ENCODE measurements around the gene HEBP2. TPM values are rescaled to one million over a fixed set of nuclear protein-coding genes. Genes with fewer than 3 reads are reported as not detected.

Gene HEBP2
- total and polyA plus RNA-seq, 2 donors (not counting 3 experiments of a cell fraction or from before 2014, with no cell fraction given) = 22.5 to 75.3 TPM

DNA sequence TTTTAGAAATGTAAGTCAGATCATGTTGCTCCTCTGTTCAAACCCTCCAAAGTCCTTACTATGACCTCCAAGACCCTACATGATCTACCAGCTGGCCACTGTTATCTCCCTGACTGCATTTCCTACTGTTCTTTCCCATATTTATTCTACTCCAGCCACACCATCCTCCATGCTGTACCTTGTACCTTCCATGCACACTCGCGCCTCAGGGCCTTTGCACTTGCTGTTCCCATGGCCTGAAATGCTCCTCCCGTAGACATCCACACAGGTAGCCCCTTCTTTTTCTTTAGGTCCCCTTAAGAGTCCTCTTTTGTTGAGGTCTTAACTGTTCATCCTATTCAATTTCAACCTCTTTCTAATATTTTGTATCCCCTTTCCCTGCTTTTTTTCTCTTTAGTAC lies 47.0 kb downstream of the HEBP2 start:
- H3K9me3 ChIP-seq (replicated peaks; ENCODE audit: control insufficient read depth, insufficient read depth, low read length) = no peaks in the 10 kb centered on the region
- POLR2A ChIA-PET = no interaction called here
- CTCF ChIA-PET = no interaction called here
- no peaks in the 10 kb centered on the region for H3K27me3 ChIP-seq (ENCODE audit: control insufficient read depth in 2 of 2, insufficient read depth in 2 of 2, low read length in 2 of 2)
- TF ChIP-seq, protein P1, sequence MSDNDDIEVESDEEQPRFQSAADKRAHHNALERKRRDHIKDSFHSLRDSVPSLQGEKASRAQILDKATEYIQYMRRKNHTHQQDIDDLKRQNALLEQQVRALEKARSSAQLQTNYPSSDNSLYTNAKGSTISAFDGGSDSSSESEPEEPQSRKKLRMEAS (IDR thresholded peaks at IDR 0.05; ENCODE audit: insufficient read depth, insufficient read length) = no peak
- TF ChIP-seq, protein P2, sequence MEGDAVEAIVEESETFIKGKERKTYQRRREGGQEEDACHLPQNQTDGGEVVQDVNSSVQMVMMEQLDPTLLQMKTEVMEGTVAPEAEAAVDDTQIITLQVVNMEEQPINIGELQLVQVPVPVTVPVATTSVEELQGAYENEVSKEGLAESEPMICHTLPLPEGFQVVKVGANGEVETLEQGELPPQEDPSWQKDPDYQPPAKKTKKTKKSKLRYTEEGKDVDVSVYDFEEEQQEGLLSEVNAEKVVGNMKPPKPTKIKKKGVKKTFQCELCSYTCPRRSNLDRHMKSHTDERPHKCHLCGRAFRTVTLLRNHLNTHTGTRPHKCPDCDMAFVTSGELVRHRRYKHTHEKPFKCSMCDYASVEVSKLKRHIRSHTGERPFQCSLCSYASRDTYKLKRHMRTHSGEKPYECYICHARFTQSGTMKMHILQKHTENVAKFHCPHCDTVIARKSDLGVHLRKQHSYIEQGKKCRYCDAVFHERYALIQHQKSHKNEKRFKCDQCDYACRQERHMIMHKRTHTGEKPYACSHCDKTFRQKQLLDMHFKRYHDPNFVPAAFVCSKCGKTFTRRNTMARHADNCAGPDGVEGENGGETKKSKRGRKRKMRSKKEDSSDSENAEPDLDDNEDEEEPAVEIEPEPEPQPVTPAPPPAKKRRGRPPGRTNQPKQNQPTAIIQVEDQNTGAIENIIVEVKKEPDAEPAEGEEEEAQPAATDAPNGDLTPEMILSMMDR (IDR thresholded peaks at IDR 0.05; ENCODE audit: extremely low read depth in 1 of 2, insufficient read depth in 1 of 2, low read depth in 1 of 2, low read length in 2 of 2) = no peak
- TF ChIP-seq JUN (IDR thresholded peaks at IDR 0.05; ENCODE audit: borderline replicate concordance, insufficient read depth, insufficient read length, low read depth) = no peak
- no peak overlapping the region for H3K27ac ChIP-seq (ENCODE audit: insufficient read depth, low read depth, low read length)
- no peak overlapping the region for H3K9ac ChIP-seq (replicated peaks; ENCODE audit: extremely low read depth, insufficient read depth, low read length)
- FAIRE-seq (no peak), DNase-seq (ENCODE audit: low read depth, low spot score) (no peak)
- BruUV-seq (replicated peaks) = no TSS peak
- H3K79me2 ChIP-seq (ENCODE audit: control insufficient read depth, insufficient read depth, low read length) = peaks cover 23% of the 10 kb centered on the region
- no peaks in the 10 kb centered on the region for H4K20me1 ChIP-seq (replicated peaks; ENCODE audit: control insufficient read depth, extremely low read depth, insufficient read depth, low read length)
- dilution Hi-C loops (cut with MboI; ENCODE audit: extremely low pct_ligation_motif_present, low sequenced_read_pairs) (no loop called here), intact Hi-C loops (cut with micrococcal nuclease) (no loop called here)
- H3K4me3 ChIP-seq (replicated peaks in 1 of 3; ENCODE audit: insufficient read depth in 1 of 3, low read depth in 1 of 3, low read length in 3 of 3) = no peak overlapping the region
- no peaks in the 10 kb centered on the region for H3K9me1 ChIP-seq (replicated peaks; ENCODE audit: control insufficient read depth, extremely low read depth, insufficient read depth, low read length)
- peaks cover 15% of the 10 kb centered on the region for H3K4me1 ChIP-seq (ENCODE audit: control insufficient read depth, extremely low read depth, insufficient read depth, low read length)
- H2AFZ ChIP-seq (ENCODE audit: low read depth, low read length) = no peak overlapping the region
- H3K4me2 ChIP-seq (ENCODE audit: insufficient read depth, low read length) = no peak overlapping the region
- peaks cover 4% of the 10 kb centered on the region in 2 experiments for H3K36me3 ChIP-seq (ENCODE audit: control insufficient read depth in 2 of 2, extremely low read depth in 1 of 2, insufficient read depth in 2 of 2, low read length in 2 of 2)

DNA sequence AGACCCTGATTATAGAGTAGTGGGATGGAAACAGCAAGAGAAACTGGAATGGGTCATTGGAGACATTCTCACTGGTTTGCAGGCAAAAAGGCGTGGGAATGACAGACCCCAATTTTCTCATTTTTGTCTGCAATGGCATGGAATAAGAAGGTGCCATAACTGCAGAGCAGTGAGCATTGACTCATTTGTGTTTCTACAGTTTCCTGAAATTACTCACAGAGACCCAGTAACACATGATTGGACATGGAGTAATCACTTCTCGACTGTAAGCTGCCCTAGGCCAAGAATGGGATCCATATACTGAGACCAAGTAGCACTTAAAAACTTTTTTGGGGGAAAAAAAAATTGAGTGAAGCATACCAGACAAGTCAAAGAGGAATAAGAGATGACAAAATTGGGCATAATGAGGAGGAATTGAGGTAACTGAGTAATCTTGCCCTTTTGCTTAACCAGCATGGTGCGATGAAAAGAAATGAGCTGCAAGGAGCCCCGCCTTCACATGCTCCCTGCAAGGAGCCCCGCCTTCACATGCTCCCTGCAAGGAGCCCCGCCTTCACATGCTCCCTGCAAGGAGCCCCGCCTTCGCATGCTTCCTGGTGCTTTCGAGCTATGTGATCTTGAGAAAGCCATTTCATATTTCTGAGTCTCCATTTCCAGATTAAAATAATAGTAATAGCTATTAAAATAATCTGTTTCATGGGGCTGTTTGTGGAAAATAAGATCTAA lies 51.1 kb downstream of the HEBP2 start:
- dilution Hi-C loops (cut with MboI; ENCODE audit: extremely low pct_ligation_motif_present, low sequenced_read_pairs) (no loop called here), intact Hi-C loops (cut with micrococcal nuclease) (loop anchor here (1.0 kb wide), 1 partner anchor 10 kb away; no protein-coding TSS in a partner anchor)
- no peaks in the 10 kb centered on the region for H3K36me3 ChIP-seq (ENCODE audit: control insufficient read depth in 2 of 2, extremely low read depth in 1 of 2, insufficient read depth in 2 of 2, low read length in 2 of 2)
- peak overlapping the region; percentile 26 for H3K27ac ChIP-seq (ENCODE audit: insufficient read depth, low read depth, low read length)
- no peaks in the 10 kb centered on the region for H3K9me3 ChIP-seq (replicated peaks; ENCODE audit: control insufficient read depth, insufficient read depth, low read length)
- no peak overlapping the region for H3K9ac ChIP-seq (replicated peaks; ENCODE audit: extremely low read depth, insufficient read depth, low read length)
- DNase-seq (ENCODE audit: low read depth, low spot score) (peak; percentile 45), FAIRE-seq (no peak)
- TF ChIP-seq FOS (IDR thresholded peaks at IDR 0.05; ENCODE audit: borderline replicate concordance, insufficient read depth, low read length) (peak; percentile 51), JUN (IDR thresholded peaks at IDR 0.05; ENCODE audit: borderline replicate concordance, insufficient read depth, insufficient read length, low read depth) (no peak)
- H2AFZ ChIP-seq (ENCODE audit: low read depth, low read length) = no peak overlapping the region
- no peaks in the 10 kb centered on the region for H3K9me1 ChIP-seq (replicated peaks; ENCODE audit: control insufficient read depth, extremely low read depth, insufficient read depth, low read length)
- peak overlapping the region; percentile 81 for H3K4me2 ChIP-seq (ENCODE audit: insufficient read depth, low read length)
- no TSS peak for BruUV-seq (replicated peaks)
- CTCF ChIA-PET = interaction anchor here (0.6 to 2.4 kb wide), 10 partner anchors 10 to 63 kb away, joined by 3 to 11 read pairs (median 5); partner anchors contain the start of gene NHSL1
- H3K4me1 ChIP-seq (ENCODE audit: control insufficient read depth, extremely low read depth, insufficient read depth, low read length) = peaks cover 24% of the 10 kb centered on the region
- H3K4me3 ChIP-seq (replicated peaks in 1 of 3; ENCODE audit: insufficient read depth in 1 of 3, low read depth in 1 of 3, low read length in 3 of 3) = peak overlapping the region in 1 of 3 experiments; percentile 17
- POLR2A ChIA-PET = no interaction called here
- no peaks in the 10 kb centered on the region for H3K27me3 ChIP-seq (ENCODE audit: control insufficient read depth in 2 of 2, insufficient read depth in 2 of 2, low read length in 2 of 2)
- peaks cover 20% of the 10 kb centered on the region for H3K79me2 ChIP-seq (ENCODE audit: control insufficient read depth, insufficient read depth, low read length)
- H4K20me1 ChIP-seq (replicated peaks; ENCODE audit: control insufficient read depth, extremely low read depth, insufficient read depth, low read length) = no peaks in the 10 kb centered on the region

Measured in endothelial cell of umbilical vein (primary cell).